Thymus (tissue), 14 donors: ENCODE measurements around the gene MECP2. TPM values are rescaled to one million over a fixed set of nuclear protein-coding genes. Genes with fewer than 3 reads are reported as not detected.
"Not testable (repeated sequence)": the region's sequence is repeated elsewhere in the genome, so short reads cannot be mapped to it uniquely, and the experiment has no call there.

Experiments used
- DNase-seq, 9 donors: peaks; one replicate each; pipeline ENCODE4 v3.0.0-alpha.2; 2013; ENCODE audit warnings: low spot score in 9 of 9, low read depth in 6 of 9, missing footprints in 1 of 9
- H3K27ac ChIP-seq, 2 donors: one replicate each; pipeline ENCODE4 v1.5.1; 2013; ENCODE audit warnings: control low read depth in 1 of 2, low read depth in 1 of 2, low read length in 1 of 2, mild to moderate bottlenecking in 1 of 2, moderate library complexity in 1 of 2
- H3K27me3 ChIP-seq, 2 donors: one replicate each; pipeline ENCODE4 v1.5.1; 2013; ENCODE audit warnings: low read length in 1 of 2; ENCODE audit not compliant: control insufficient read depth in 2 of 2, insufficient read depth in 1 of 2
- H3K36me3 ChIP-seq, 2 donors: one replicate each; pipeline ENCODE4 v1.5.1; 2013; ENCODE audit warnings: low read length in 1 of 2, mild to moderate bottlenecking in 1 of 2, moderate library complexity in 1 of 2; ENCODE audit not compliant: control insufficient read depth in 2 of 2, insufficient read depth in 2 of 2
- H3K4me1 ChIP-seq, 2 donors: one replicate each; pipeline ENCODE4 v1.5.1; 2013; ENCODE audit warnings: low read length in 2 of 2; ENCODE audit not compliant: control insufficient read depth in 2 of 2, insufficient read depth in 2 of 2
- H3K4me3 ChIP-seq, 2 donors: one replicate each; pipeline ENCODE4 v1.5.1; 2013; ENCODE audit warnings: low read length in 2 of 2, control low read depth in 1 of 2, mild to moderate bottlenecking in 1 of 2
- H3K9me3 ChIP-seq, 2 donors: one replicate each; pipeline ENCODE4 v1.5.1; 2013; ENCODE audit warnings: low read length in 1 of 2, mild to moderate bottlenecking in 1 of 2; ENCODE audit not compliant: control insufficient read depth in 2 of 2, insufficient read depth in 1 of 2
- WGBS: extraction: QIAGEN DNeasy Blood & Tissue Kit; methylation state at CpG from one replicate; pipeline ENCODE4 v1.1.7; 2013; 5-methylcytosine and 5-hydroxymethylcytosine counted together
- long read RNA-seq, 10 donors: transcript quantifications; one replicate each; lab custom pipeline, GENCODE V29; 2026
- polyA plus RNA-seq: library from polyadenylated mRNA; stranded (reverse); fragments of 200-250 nt; gene quantifications from one replicate; pipeline ENCODE4 v1.2.3, GENCODE V29; 2013
- total RNA-seq: library from RNA; stranded (reverse); fragments of 120-200 nt; gene quantifications from one replicate; pipeline ENCODE4 v1.2.4, GENCODE V29; 2013
- donor health status: healthy.

MECP2 gene
- 22.1 TPM for total RNA-seq
- polyA plus RNA-seq: 24.6 TPM
- long read RNA-seq, donor 1: 0 reads
- long read RNA-seq, donor 2, full-length matches to known transcripts: 24 of 43 reads
- long read RNA-seq, donor 2, partial matches to known transcripts: 19 of 43 reads
- long read RNA-seq, donor 2, other reads (novel, unspliced or antisense): 0 of 43 reads
- long read RNA-seq, donor 3, full-length matches to known transcripts: 11 of 11 reads
- long read RNA-seq, donor 3, partial matches to known transcripts: 0 of 11 reads
- long read RNA-seq, donor 3, other reads (novel, unspliced or antisense): 0 of 11 reads
- long read RNA-seq, donor 4, full-length matches to known transcripts: 6 of 6 reads
- long read RNA-seq, donor 4, partial matches to known transcripts: 0 of 6 reads
- long read RNA-seq, donor 4, other reads (novel, unspliced or antisense): 0 of 6 reads
- long read RNA-seq, donor 5, full-length matches to known transcripts: 18 of 18 reads
- long read RNA-seq, donor 5, partial matches to known transcripts: 0 of 18 reads
- long read RNA-seq, donor 5, other reads (novel, unspliced or antisense): 0 of 18 reads
- long read RNA-seq, donor 6, full-length matches to known transcripts: 15 of 15 reads
- long read RNA-seq, donor 6, partial matches to known transcripts: 0 of 15 reads
- long read RNA-seq, donor 6, other reads (novel, unspliced or antisense): 0 of 15 reads
- long read RNA-seq, donor 7, full-length matches to known transcripts: 7 of 7 reads
- long read RNA-seq, donor 7, partial matches to known transcripts: 0 of 7 reads
- long read RNA-seq, donor 7, other reads (novel, unspliced or antisense): 0 of 7 reads
- long read RNA-seq, donor 8, full-length matches to known transcripts: 4 of 4 reads
- long read RNA-seq, donor 8, partial matches to known transcripts: 0 of 4 reads
- long read RNA-seq, donor 8, other reads (novel, unspliced or antisense): 0 of 4 reads
- long read RNA-seq, donor 9, full-length matches to known transcripts: 3 of 3 reads
- long read RNA-seq, donor 9, partial matches to known transcripts: 0 of 3 reads
- long read RNA-seq, donor 9, other reads (novel, unspliced or antisense): 0 of 3 reads
- long read RNA-seq, donor 10, full-length matches to known transcripts: 8 of 14 reads
- long read RNA-seq, donor 10, partial matches to known transcripts: 6 of 14 reads
- long read RNA-seq, donor 10, other reads (novel, unspliced or antisense): 0 of 14 reads

DNA sequence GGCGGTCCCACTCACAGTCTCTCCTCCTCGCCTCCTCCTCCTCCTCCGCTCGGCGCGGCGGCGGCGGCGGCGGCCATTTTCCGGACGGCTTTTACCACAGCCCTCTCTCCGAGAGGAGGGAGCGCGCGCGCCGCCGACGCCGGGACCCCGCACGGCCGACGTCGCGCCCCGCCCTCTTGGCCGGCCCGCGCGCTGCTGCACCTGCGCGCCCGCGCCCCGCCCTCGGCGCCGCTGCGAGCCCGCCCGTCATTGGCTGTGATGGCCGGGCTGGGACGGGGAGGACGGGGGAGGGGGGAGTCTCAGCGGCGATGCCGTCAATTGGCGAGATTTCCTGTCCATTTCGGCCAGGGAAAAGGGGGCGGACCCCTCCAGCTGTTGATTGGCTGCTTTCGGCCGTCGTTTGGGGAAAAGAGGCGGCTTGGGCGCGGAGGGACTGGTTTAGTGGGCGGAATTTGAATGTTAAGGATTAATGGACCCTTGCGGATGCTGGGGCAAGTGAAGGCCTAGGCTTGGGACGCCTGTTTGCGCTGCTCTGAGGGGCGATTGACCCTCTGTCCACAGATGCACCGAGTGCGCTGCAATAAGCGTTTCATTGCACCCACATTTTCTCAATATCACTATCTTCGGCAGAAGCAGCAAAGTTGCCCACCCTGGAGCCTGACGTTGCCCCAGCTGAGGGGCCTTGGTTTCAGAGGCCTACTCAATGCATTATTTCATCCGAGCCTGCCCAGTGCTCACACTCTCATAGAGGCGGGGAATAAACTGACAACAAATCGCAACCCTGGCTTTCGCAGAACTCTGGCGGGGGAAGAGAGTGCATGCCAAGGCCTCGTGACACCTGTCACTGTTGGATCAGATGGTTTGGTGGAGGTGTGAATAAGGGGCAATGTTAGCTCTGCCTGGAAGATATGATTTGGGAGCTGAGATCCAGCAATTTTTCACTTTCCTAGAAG, at the start of gene MECP2:
TSS of gene MECP2 (minus strand) at position 129 of the 953 bp plus-strand sequence.
- 10% methylated on average over 70 of the region's 75 CpGs for WGBS
- Histone ChIP-seq H3K4me1 (peaks cover 3 to 29% of the 10 kb centered on the region in 2 donors), H3K36me3 (no peaks in the 10 kb centered on the region), H3K4me3 (peak within 1 kb of the TSS; percentile 70 to 74), H3K27me3 (peaks cover 0 to 2% of the 10 kb centered on the region in 2 donors), H3K27ac (peak within 1 kb of the TSS; percentile 82 to 90), H3K9me3 (peaks cover 0 to 10% of the 10 kb centered on the region in 2 donors)
- peak; percentile 48 to 90 (median 76) for DNase-seq

DNA sequence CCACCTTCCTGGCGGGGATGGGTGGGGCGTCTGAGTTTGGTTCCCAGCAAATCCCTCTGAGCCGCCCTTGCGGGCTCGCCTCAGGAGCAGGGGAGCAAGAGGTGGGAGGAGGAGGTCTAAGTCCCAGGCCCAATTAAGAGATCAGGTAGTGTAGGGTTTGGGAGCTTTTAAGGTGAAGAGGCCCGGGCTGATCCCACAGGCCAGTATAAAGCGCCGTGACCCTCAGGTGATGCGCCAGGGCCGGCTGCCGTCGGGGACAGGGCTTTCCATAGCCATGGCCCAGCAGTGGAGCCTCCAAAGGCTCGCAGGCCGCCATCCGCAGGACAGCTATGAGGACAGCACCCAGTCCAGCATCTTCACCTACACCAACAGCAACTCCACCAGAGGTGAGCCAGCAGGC, 46.5 kb upstream of the MECP2 start, which contains the start of gene OPN1LW:
TSS of gene OPN1LW (plus strand) at position 234 of the 400 bp plus-strand sequence. CDS start at position 275, 41 bp downstream.
- H3K4me1 ChIP-seq, DNase-seq, H3K27me3 ChIP-seq, H3K4me3 ChIP-seq, H3K9me3 ChIP-seq, H3K27ac ChIP-seq, H3K36me3 ChIP-seq: not testable (repeated sequence)
- over 99% methylated on average over 12 of the region's 15 CpGs for WGBS

DNA sequence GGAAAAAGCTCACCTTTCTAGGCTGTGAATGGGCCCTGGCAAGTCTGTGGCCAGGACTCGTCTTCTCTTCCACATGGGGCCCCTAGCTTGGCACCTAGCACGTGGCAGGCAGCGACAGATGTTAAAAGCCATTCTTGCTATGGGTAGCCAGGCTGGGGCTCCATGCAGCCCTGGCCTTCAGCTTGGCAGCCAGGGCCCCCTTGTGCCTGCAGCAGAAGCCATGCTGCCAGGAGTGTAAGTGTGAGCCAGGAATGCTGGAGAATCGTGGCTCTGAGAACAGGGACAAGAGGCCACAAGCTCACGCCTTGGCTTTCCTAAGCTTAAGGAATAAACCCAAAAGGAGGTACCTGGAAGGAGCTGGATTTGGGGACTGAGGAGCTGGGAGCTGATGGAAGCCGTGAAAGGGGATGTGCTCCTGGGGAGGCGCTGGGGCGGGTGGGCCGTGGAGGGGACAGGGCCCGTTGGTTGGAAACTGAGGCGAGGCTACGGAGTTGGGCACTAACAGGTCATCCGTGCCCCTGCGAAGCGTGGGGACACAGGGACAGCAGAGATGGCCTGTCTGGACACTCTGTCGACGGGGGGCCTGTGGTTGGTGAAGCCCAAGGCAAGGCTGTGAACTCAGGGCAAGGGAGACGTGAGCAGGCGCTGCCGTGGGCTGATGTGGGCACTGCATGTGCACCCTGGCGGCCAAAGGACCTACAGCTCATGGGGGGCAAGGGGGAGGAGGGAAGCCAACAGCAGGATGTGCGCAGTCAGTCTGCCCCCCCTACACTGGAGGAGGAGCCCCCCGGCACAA, 45.6 kb upstream of the MECP2 start:
- H3K9me3 ChIP-seq: no peaks in the 10 kb centered on the region
- H3K27ac ChIP-seq: no peak overlapping the region
- no peaks in the 10 kb centered on the region for H3K4me1 ChIP-seq
- no peaks in the 10 kb centered on the region for H3K27me3 ChIP-seq
- DNase-seq: no peak
- WGBS: 93% methylated on average over 23 of the region's 23 CpGs
- H3K4me3 ChIP-seq: no peak overlapping the region
- no peaks in the 10 kb centered on the region for H3K36me3 ChIP-seq

DNA sequence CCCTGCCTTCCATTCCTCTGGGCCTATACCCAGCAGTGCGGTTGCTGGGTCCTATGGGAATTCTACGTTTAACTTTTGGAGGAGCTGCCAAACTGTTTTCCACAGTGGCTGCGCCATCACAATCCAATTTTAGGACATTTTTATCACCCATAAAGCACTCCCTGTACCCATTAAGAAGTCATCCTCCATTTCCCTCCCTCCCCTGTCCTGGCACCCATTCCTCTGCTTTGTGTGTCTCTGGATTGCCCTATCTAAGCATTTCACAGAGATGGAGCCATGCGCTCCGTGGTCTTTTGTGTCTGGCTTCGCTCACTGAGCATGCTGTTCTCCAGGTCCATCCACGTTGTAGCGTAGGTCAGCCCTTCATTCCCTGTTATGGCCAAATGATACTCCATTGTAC, 44.9 kb upstream of the MECP2 start:
- no peak for DNase-seq
- no peaks in the 10 kb centered on the region for H3K27me3 ChIP-seq
- H3K9me3 ChIP-seq: no peaks in the 10 kb centered on the region
- 97% methylated on average over 8 of the region's 8 CpGs for whole genome bisulfite sequencing
- H3K4me1 ChIP-seq: no peaks in the 10 kb centered on the region
- H3K27ac ChIP-seq: no peak overlapping the region
- no peaks in the 10 kb centered on the region for H3K36me3 ChIP-seq
- H3K4me3 ChIP-seq: no peak overlapping the region

DNA sequence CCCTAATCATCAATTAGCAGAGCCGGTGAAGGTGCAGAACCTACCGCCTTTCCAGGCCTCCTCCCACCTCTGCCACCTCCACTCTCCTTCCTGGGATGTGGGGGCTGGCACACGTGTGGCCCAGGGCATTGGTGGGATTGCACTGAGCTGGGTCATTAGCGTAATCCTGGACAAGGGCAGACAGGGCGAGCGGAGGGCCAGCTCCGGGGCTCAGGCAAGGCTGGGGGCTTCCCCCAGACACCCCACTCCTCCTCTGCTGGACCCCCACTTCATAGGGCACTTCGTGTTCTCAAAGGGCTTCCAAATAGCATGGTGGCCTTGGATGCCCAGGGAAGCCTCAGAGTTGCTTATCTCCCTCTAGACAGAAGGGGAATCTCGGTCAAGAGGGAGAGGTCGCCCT, 43.2 kb upstream of the MECP2 start:
- no peaks in the 10 kb centered on the region for H3K36me3 ChIP-seq
- H3K27me3 ChIP-seq: peaks cover 0 to 3% of the 10 kb centered on the region in 2 donors
- no peak for DNase-seq
- H3K4me3 ChIP-seq: no peak overlapping the region
- H3K9me3 ChIP-seq: peaks cover 0 to 3% of the 10 kb centered on the region in 2 donors
- peaks cover 0 to 9% of the 10 kb centered on the region in 2 donors for H3K4me1 ChIP-seq
- WGBS: 95% methylated on average over 10 of the region's 10 CpGs
- H3K27ac ChIP-seq: no peak overlapping the region

DNA sequence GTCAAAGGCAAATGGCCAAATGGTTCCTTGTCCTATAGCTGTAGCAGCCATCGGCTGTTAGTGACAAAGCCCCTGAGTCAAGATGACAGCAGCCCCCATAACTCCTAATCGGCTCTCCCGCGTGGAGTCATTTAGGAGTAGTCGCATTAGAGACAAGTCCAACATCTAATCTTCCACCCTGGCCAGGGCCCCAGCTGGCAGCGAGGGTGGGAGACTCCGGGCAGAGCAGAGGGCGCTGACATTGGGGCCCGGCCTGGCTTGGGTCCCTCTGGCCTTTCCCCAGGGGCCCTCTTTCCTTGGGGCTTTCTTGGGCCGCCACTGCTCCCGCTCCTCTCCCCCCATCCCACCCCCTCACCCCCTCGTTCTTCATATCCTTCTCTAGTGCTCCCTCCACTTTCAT, 42.7 kb upstream of the MECP2 start:
- DNase-seq: no peak
- WGBS: 97% methylated on average over 12 of the region's 12 CpGs
- no peaks in the 10 kb centered on the region for H3K36me3 ChIP-seq
- peaks cover 0 to 3% of the 10 kb centered on the region in 2 donors for H3K9me3 ChIP-seq
- no peak overlapping the region for H3K4me3 ChIP-seq
- peaks cover 0 to 3% of the 10 kb centered on the region in 2 donors for H3K27me3 ChIP-seq
- no peak overlapping the region for H3K27ac ChIP-seq
- H3K4me1 ChIP-seq: peaks cover 0 to 14% of the 10 kb centered on the region in 2 donors

DNA sequence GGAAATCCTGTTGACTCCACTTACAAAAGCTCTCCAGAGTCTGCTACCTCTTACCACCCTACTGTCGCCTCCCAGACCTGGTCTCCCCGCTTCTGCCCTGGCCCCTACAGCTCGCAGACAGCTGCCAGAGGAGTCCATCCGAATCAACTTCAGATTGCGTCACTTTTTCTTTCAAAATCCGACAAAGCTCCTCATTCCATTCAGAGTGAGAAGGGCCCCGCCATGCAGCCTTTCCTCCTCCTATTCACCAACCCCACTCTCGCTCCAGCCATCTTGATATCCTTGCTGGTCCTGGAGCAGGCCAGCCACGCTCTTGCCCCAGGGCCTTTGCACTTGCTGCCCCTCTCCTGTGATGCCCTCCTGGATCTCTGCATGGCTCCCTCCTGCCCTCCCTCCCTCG, 41.3 kb upstream of the MECP2 start:
- Histone ChIP-seq H3K27ac (no peak overlapping the region), H3K4me3 (no peak overlapping the region), H3K27me3 (peaks cover 0 to 3% of the 10 kb centered on the region in 2 donors), H3K9me3 (peaks cover 0 to 3% of the 10 kb centered on the region in 2 donors), H3K36me3 (no peaks in the 10 kb centered on the region), H3K4me1 (peaks cover 0 to 14% of the 10 kb centered on the region in 2 donors)
- 95% methylated on average over 10 of the region's 10 CpGs for WGBS
- no peak for DNase-seq
